Esophagus muscularis mucosa (tissue), 4 donors: ENCODE measurements around the gene UTP11. TPM values are rescaled to one million over a fixed set of nuclear protein-coding genes. Genes with fewer than 3 reads are reported as not detected.

ENCODE experiments used
- DNase-seq: peaks from one replicate; pipeline ENCODE4 v3.0.0-alpha.2; 2017; ENCODE audit errors: extremely low spot score
- H3K27ac ChIP-seq, 4 donors: fragments of 200-600 bp; sonication (generic); replicated peaks in 1 of 4; 1 replicate in 3 of 4; 2 replicates in 1 of 4; pipeline ENCODE4 v1.5.1; 2016 to 2019; ENCODE audit warnings: mild to moderate bottlenecking in 1 of 4
- H3K27me3 ChIP-seq, 4 donors: fragments of 200-600 bp; sonication (generic); one replicate each; pipeline versions ENCODE4 v1.5.1 to v1.6.0; 2016 to 2019
- H3K36me3 ChIP-seq, 4 donors: fragments of 200-600 bp; sonication (generic); one replicate each; pipeline ENCODE4 v1.5.1; 2016 to 2019
- H3K4me1 ChIP-seq, 4 donors: fragments of 200-600 bp; sonication (generic); one replicate each; pipeline ENCODE4 v1.5.1; 2016 to 2019
- H3K4me3 ChIP-seq, 4 donors: fragments of 200-600 bp; sonication (generic); 1 replicate in 2 of 4; 2 replicates in 2 of 4; pipeline ENCODE4 v1.5.1; 2016 to 2019; ENCODE audit warnings: mild to moderate bottlenecking in 4 of 4, moderate library complexity in 1 of 4
- H3K9me3 ChIP-seq, 4 donors: fragments of 200-600 bp; sonication (generic); 1 replicate in 3 of 4; 2 replicates in 1 of 4; pipeline ENCODE4 v1.5.1; 2016 to 2019
- CTCF ChIP-seq, 3 experiments: fragments of 200-600 bp in 2 of 3; fragments of 450-650 bp in 1 of 3; sonication (generic) in 2 of 3; IDR thresholded peaks; one replicate each; pipeline ENCODE4 v1.5.1; 2017 to 2019; ENCODE audit warnings: antibody characterized with exemption in 3 of 3, mild to moderate bottlenecking in 2 of 3, moderate library complexity in 1 of 3
- EP300 ChIP-seq: sonication (generic); formaldehyde crosslinking; IDR thresholded peaks from one replicate; pipeline ENCODE4 v1.6.1; 2017; ENCODE audit warnings: antibody characterized with exemption
- POLR2A ChIP-seq: fragments of 450-650 bp; IDR thresholded peaks from one replicate; pipeline ENCODE4 v1.6.1; 2017; ENCODE audit warnings: antibody characterized with exemption, moderate library complexity, mild to moderate bottlenecking, low read depth
- POLR2AphosphoS5 ChIP-seq, 2 donors: sonication (generic); formaldehyde crosslinking; IDR thresholded peaks; one replicate each; pipeline ENCODE4 v1.6.1; 2017; ENCODE audit warnings: antibody characterized with exemption in 2 of 2
- WGBS: methylation state at CpG from one replicate; pipeline ENCODE4 v1.1.5; 2018; 5-methylcytosine and 5-hydroxymethylcytosine counted together
- intact Hi-C: fragments of 100-400 bp; cut with DNase I; formaldehyde crosslinking; loops from one replicate; pipeline ENCODE4 v1.15.1; 2023
- total RNA-seq, 4 donors: library from RNA; depleted of rRNA; stranded (reverse); fragments of >200 nt; gene quantifications; one replicate each; pipeline versions ENCODE4 v1.1.0 to v1.2.1, GENCODE V29; 2016

The UTP11 gene
- total RNA-seq, 4 donors from 2014 or later: 39.7 to 55.8 (median 42.4) TPM

GRCh38 chr1:38068220-38068979 lies 55.9 kb downstream of the UTP11 start:
- TF ChIP-seq POLR2AphosphoS5 (IDR thresholded peaks at IDR 0.05): no peak
- TF ChIP-seq EP300: no peak
- no peak for TF ChIP-seq CTCF (IDR thresholded peaks at IDR 0.05)
- no peak for TF ChIP-seq POLR2A
- no peak overlapping the region for H3K4me3 ChIP-seq
- H3K27me3 ChIP-seq: peaks cover 0 to 49% (median 2%) of the 10 kb centered on the region in 4 donors
- whole genome bisulfite sequencing: 60% methylated on average over 13 of the region's 14 CpGs
- no peaks in the 10 kb centered on the region for H3K9me3 ChIP-seq
- H3K27ac ChIP-seq: no peak overlapping the region
- no peaks in the 10 kb centered on the region for H3K36me3 ChIP-seq
- H3K4me1 ChIP-seq: no peaks in the 10 kb centered on the region
- intact Hi-C loops: no loop called here
- DNase-seq: no peak

DNA sequence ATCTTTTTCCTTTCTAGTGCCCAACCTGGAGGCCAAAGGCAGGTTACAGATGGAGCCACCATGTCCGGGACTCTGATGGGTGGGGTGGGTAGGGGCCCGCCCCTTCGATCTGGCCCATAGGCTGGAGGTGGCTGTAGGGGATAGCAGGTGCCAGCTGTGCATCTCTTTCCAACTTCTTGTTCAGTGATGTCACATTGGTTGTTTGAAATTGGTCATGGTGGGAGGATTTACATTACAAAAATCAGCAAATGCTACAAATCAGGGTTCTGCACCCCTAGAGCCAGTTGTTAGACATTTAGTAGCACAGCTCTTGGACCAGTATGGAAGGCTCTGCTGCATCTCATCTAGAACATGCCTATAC lies 56.4 kb downstream of the UTP11 start:
- Histone ChIP-seq H3K36me3 (no peaks in the 10 kb centered on the region), H3K4me3 (no peak overlapping the region), H3K27ac (no peak overlapping the region), H3K4me1 (no peaks in the 10 kb centered on the region), H3K9me3 (no peaks in the 10 kb centered on the region), H3K27me3 (peaks cover 0 to 54% (median 2%) of the 10 kb centered on the region in 4 donors)
- DNase-seq: no peak
- 94% methylated on average over 2 of the region's 3 CpGs for WGBS
- intact Hi-C loops: no loop called here
- TF ChIP-seq CTCF (IDR thresholded peaks at IDR 0.05): no peak

- peak in 1 of 3 experiments; percentile 11 for TF ChIP-seq CTCF (IDR thresholded peaks at IDR 0.05)
- TF ChIP-seq POLR2A: no peak
- TF ChIP-seq POLR2AphosphoS5 (IDR thresholded peaks at IDR 0.05): no peak
- no peak for TF ChIP-seq EP300
- Histone ChIP-seq H3K9me3 (no peaks in the 10 kb centered on the region), H3K27ac (no peak overlapping the region), H3K27me3 (peaks cover 0 to 73% (median 2%) of the 10 kb centered on the region in 4 donors), H3K4me3 (no peak overlapping the region), H3K4me1 (no peaks in the 10 kb centered on the region), H3K36me3 (no peaks in the 10 kb centered on the region)
- intact Hi-C loops: no loop called here
- no peak for DNase-seq
- 58% methylated on average over 10 of the region's 10 CpGs for WGBS
Measured at GRCh38 chr1:38071312-38072256, 59.0 kb downstream of the UTP11 start.

DNA sequence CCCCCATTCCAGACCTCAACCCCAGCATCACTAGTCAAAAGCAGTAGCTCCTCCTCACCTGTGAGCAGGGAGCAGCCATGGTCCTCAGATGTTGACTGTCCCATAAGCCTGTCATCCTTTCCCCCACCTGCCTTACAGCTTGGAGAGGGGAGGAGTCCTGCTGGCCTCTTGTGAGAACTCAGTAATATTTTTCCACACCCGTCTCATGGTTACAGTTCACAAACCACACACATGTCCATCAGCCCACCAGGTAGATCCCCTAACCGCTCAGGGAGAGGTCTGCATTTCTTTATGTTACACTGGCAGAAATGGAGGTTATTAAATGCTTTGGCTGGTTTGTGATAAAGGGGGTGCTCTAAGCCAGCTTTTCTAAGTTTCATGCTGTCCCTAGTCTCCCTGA lies 60.3 kb downstream of the UTP11 start:
- 74% methylated on average over 2 of the region's 2 CpGs for WGBS
- no peaks in the 10 kb centered on the region for H3K4me1 ChIP-seq
- H3K9me3 ChIP-seq: no peaks in the 10 kb centered on the region
- H3K36me3 ChIP-seq: no peaks in the 10 kb centered on the region
- H3K27me3 ChIP-seq: peaks cover 0 to 74% (median 2%) of the 10 kb centered on the region in 4 donors
- H3K4me3 ChIP-seq: no peak overlapping the region
- DNase-seq: no peak
- no peak overlapping the region for H3K27ac ChIP-seq
- TF ChIP-seq POLR2AphosphoS5 (IDR thresholded peaks at IDR 0.05) (no peak), POLR2A (no peak), CTCF (IDR thresholded peaks at IDR 0.05) (no peak), EP300 (no peak)
- intact Hi-C loops: no loop called here
